Ectodermal cell (in vitro differentiated cells): ENCODE data around the gene BABAM2.

ENCODE experiments used
- H3K27ac ChIP-seq: 2 replicates; pipeline ENCODE4 v1.7.0; 2013; ENCODE audit warnings: mild to moderate bottlenecking, low read depth, low read length; ENCODE audit not compliant: insufficient read depth, poor library complexity, severe bottlenecking
- H3K27me3 ChIP-seq: 2 replicates; pipeline ENCODE4 v1.7.0; 2013; ENCODE audit warnings: mild to moderate bottlenecking, low read length; ENCODE audit not compliant: insufficient read depth, control insufficient read depth, poor library complexity, severe bottlenecking
- H3K36me3 ChIP-seq: one replicate; pipeline ENCODE4 v1.7.0; 2013; ENCODE audit warnings: low read length; ENCODE audit not compliant: control insufficient read depth, insufficient read depth
- H3K4me1 ChIP-seq: one replicate; pipeline ENCODE4 v1.7.0; 2013; ENCODE audit warnings: low read length; ENCODE audit not compliant: control insufficient read depth, insufficient read depth
- H3K4me3 ChIP-seq: 2 replicates; pipeline ENCODE4 v1.7.0; 2013; ENCODE audit warnings: low read depth, low read length, control low read depth; ENCODE audit not compliant: insufficient read depth
- H3K9me3 ChIP-seq: 2 replicates; pipeline ENCODE4 v1.7.0; 2013; ENCODE audit warnings: mild to moderate bottlenecking, low read length, moderate library complexity; ENCODE audit not compliant: control insufficient read depth
- WGBS, 2 experiments: methylation state at CpG; one replicate each; pipeline ENCODE4 v1.1.7; 2013; ENCODE audit warnings: missing lambda C conversion rate in 2 of 2; 5-methylcytosine and 5-hydroxymethylcytosine counted together

The BABAM2 gene

GRCh38 chr2:28296243-28296642, 405.7 kb downstream of the BABAM2 start:
- Histone ChIP-seq H3K4me3 (no peak overlapping the region), H3K36me3 (no peaks in the 10 kb centered on the region), H3K27me3 (no peaks in the 10 kb centered on the region), H3K4me1 (no peaks in the 10 kb centered on the region), H3K27ac (no peak overlapping the region), H3K9me3 (no peaks in the 10 kb centered on the region)
- WGBS, 2 experiments, result 92 to 94% methylated on average over 7 of the region's 7 CpGs

- H3K9me3 ChIP-seq, result no peaks in the 10 kb centered on the region
- no peak overlapping the region for H3K27ac ChIP-seq
- no peak overlapping the region for H3K4me3 ChIP-seq
- H3K4me1 ChIP-seq, result no peaks in the 10 kb centered on the region
- H3K27me3 ChIP-seq, result no peaks in the 10 kb centered on the region
- no peaks in the 10 kb centered on the region for H3K36me3 ChIP-seq
- WGBS, 2 experiments, result 88 to 89% methylated on average over 4 of the region's 4 CpGs
These were observed 406.4 kb downstream of the BABAM2 start for GRCh38 chr2:28296904-28297303.

GRCh38 chr2:28297531-28297930, 407.0 kb downstream of the BABAM2 start:
- no peaks in the 10 kb centered on the region for H3K4me1 ChIP-seq
- H3K27ac ChIP-seq, result no peak overlapping the region
- H3K4me3 ChIP-seq, result no peak overlapping the region
- H3K9me3 ChIP-seq, result no peaks in the 10 kb centered on the region
- H3K36me3 ChIP-seq, result no peaks in the 10 kb centered on the region
- WGBS, 2 experiments, result 92 to 100% methylated on average over 1 to 2 of the region's 2 CpGs
- no peaks in the 10 kb centered on the region for H3K27me3 ChIP-seq

GRCh38 chr2:28298406-28298805, 407.9 kb downstream of the BABAM2 start:
- 89 to 96% methylated on average over 3 of the region's 3 CpGs for WGBS, 2 experiments
- H3K27me3 ChIP-seq, result no peaks in the 10 kb centered on the region
- H3K9me3 ChIP-seq, result no peaks in the 10 kb centered on the region
- no peak overlapping the region for H3K4me3 ChIP-seq
- H3K27ac ChIP-seq, result no peak overlapping the region
- H3K36me3 ChIP-seq, result no peaks in the 10 kb centered on the region
- no peaks in the 10 kb centered on the region for H3K4me1 ChIP-seq

- H3K4me1 ChIP-seq, result no peaks in the 10 kb centered on the region
- no peaks in the 10 kb centered on the region for H3K27me3 ChIP-seq
- no peak overlapping the region for H3K27ac ChIP-seq
- H3K4me3 ChIP-seq, result no peak overlapping the region
- 95 to 97% methylated on average over 9 of the region's 9 CpGs for WGBS, 2 experiments
- H3K36me3 ChIP-seq, result no peaks in the 10 kb centered on the region
- H3K9me3 ChIP-seq, result peaks cover 4% of the 10 kb centered on the region
These were observed 410.2 kb downstream of the BABAM2 start for GRCh38 chr2:28300485-28301341.

GRCh38 chr2:28305202-28305601, 414.7 kb downstream of the BABAM2 start:
- H3K27me3 ChIP-seq, result no peaks in the 10 kb centered on the region
- H3K9me3 ChIP-seq, result peaks cover 4% of the 10 kb centered on the region
- no CpG with 5 or more reads among the region's 1 CpG for WGBS, 2 experiments
- no peak overlapping the region for H3K4me3 ChIP-seq
- H3K36me3 ChIP-seq, result no peaks in the 10 kb centered on the region
- no peaks in the 10 kb centered on the region for H3K4me1 ChIP-seq
- H3K27ac ChIP-seq, result no peak overlapping the region

- H3K27me3 ChIP-seq, result no peaks in the 10 kb centered on the region
- peaks cover 4% of the 10 kb centered on the region for H3K9me3 ChIP-seq
- H3K36me3 ChIP-seq, result no peaks in the 10 kb centered on the region
- 66 to 74% methylated on average over 2 of the region's 2 CpGs for WGBS, 2 experiments
- H3K4me3 ChIP-seq, result no peak overlapping the region
- no peak overlapping the region for H3K27ac ChIP-seq
- no peaks in the 10 kb centered on the region for H3K4me1 ChIP-seq
These were observed 419.6 kb downstream of the BABAM2 start for GRCh38 chr2:28310107-28310506.

- Histone ChIP-seq H3K27me3 (no peaks in the 10 kb centered on the region), H3K4me3 (no peak overlapping the region), H3K27ac (no peak overlapping the region), H3K36me3 (no peaks in the 10 kb centered on the region), H3K4me1 (no peaks in the 10 kb centered on the region), H3K9me3 (no peaks in the 10 kb centered on the region)
- 95 to 96% methylated on average over 7 of the region's 7 CpGs for WGBS, 2 experiments
These were observed 421.2 kb downstream of the BABAM2 start for GRCh38 chr2:28311660-28312249.

- Histone ChIP-seq H3K9me3 (no peaks in the 10 kb centered on the region), H3K4me1 (no peaks in the 10 kb centered on the region), H3K27me3 (no peaks in the 10 kb centered on the region), H3K27ac (no peak overlapping the region), H3K4me3 (no peak overlapping the region), H3K36me3 (no peaks in the 10 kb centered on the region)
- WGBS, 2 experiments, result 93% methylated on average over 6 of the region's 6 CpGs
These were observed 422.0 kb downstream of the BABAM2 start for GRCh38 chr2:28312307-28313219.
